DMS53 treated with DMSO at 0.1 percent for 48 hours (cell line): ENCODE measurements around the gene ETNK1.
A peak's percentile ranks its signal among the peaks of the same experiment; 100 is the strongest.
"Not testable (repeated sequence)": the region's sequence is repeated elsewhere in the genome, so short reads cannot be mapped to it uniquely, and the experiment has no call there.

Source experiments
- DNase-seq: peaks from one replicate; lab custom pipeline; 2025; ENCODE audit not compliant: unreplicated experiment; lab: John Stamatoyannopoulos, UW

Gene ETNK1

DNA sequence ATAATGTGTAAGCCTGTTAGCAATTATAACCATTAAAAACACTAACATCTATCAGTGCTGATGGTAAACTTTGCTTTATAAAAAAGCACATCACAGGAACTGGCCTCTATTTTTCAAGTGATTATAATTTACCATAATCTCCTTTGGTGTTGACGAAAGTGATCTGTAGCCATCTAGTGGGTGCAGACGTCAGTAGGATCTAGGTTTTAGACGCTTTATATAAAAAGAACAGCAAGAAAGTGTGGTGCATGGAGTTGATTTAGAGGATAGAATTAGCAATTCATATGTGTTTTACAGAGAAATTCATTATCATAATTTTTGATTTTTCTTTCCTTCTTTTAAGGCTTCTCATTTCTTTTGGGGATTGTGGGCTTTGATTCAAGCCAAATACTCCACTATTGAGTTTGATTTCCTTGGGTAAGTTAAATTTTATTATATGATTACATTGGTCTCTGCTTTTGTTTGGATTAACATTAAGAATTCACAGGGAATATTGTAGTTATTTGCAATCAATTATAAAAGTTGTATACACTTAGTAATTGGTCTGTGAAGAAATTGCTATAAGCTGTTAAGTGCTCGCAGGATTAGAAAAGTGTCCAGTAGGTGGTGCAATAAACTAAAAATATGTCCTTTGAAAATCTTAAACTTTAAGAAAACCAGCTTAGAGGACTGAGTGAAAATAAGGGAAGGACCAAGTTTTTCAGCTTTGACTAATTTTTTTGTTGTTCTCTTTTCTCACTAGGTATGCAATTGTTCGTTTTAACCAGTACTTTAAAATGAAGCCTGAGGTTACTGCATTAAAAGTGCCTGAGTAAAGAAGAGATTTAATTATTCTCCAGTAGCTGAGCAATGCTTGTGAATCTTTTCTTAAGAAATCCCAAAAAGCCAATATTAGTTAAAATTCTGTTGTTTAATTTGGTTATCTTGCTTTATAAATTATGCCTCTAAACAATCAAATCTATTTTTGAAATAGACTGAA lies 59.5 kb downstream of the ETNK1 start:
- DNase-seq, result peak; percentile 65

GRCh38 chr12:22686193-22686592 lies 61.2 kb downstream of the ETNK1 start:
- no peak for DNase-seq

DNA sequence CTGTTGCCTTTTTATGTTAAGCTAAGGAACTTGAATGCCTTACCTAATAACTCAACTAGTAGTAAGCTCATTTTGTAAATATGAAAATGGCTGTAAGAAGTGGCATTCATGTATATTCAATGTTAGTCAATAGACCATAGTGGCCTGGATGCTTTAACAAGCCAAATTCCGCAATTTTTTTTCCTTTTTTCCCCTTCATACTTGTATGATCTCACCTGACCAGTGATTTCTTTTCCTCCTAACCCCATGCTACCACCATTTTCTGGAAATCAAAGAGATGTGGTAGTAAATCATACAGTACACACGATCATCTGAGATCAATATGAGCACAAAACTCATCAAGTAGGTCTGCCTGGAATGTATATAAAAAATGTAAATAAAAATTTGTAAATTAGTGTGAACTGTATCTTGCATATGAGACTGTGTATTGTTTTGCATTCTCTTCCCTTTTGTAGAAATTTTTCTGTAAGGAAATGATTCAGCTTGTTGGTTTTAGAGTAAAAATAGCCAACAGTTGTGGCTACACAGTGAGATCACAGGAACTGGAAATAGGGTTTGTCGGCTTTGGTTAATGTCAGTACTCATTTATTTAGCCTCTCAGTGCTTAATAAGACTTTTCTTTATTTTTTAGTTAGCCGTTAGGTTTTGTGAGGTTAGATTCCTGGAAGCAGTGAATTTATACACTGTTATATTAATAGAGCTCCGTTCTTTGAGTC lies 62.5 kb downstream of the ETNK1 start:
- DNase-seq, result no peak

DNA sequence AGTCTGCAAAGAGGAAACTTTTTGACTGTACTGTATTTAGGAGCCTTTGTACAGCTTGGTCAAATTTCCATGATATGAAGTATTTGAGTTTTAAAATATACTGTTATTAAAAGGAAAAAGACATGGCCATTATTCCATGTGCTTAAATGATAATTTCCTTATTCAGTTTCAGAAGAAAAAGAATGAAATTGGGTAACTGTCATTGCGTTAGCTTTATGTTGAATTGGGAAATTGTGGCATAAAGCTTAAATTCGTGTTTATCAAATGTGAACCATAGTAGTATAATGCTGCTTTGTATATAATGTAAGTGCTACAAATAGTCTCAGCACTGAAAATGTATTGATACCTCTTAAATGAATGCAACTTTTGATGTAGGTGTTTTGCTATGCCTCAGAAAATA lies 64.9 kb downstream of the ETNK1 start:
- no peak for DNase-seq

GRCh38 chr12:22691319-22691718 lies 66.3 kb downstream of the ETNK1 start:
- no peak for DNase-seq

DNA sequence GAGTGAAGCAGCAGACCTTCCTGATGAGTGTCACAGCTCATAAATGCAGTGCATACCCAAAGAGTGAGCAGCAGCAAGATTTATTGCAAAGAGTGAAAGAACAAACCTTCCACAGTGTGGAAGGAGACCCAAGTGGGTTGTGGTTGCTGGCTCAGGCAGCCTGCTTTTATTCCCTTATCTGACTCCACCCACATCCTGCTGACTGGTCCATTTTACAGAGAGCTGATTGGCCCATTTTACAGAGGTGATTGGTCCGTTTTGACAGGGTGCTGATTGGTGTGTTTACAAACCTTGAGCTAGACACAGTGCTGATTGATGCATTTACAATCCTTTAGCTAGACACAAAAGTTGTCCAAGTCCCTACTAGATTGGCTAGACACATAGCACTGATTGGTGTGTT lies 67.5 kb downstream of the ETNK1 start:
- DNase-seq, result not testable (repeated sequence)

GRCh38 chr12:22692964-22693555 lies 68.1 kb downstream of the ETNK1 start:
- no peak for DNase-seq

GRCh38 chr12:22698576-22698975 lies 73.6 kb downstream of the ETNK1 start:
- DNase-seq, result no peak

GRCh38 chr12:22699705-22700104 lies 74.7 kb downstream of the ETNK1 start:
- peak; percentile 98 for DNase-seq

- DNase-seq, result peak; percentile 82
These were observed 75.1 kb downstream of the ETNK1 start for GRCh38 chr12:22700106-22700505.

DNA sequence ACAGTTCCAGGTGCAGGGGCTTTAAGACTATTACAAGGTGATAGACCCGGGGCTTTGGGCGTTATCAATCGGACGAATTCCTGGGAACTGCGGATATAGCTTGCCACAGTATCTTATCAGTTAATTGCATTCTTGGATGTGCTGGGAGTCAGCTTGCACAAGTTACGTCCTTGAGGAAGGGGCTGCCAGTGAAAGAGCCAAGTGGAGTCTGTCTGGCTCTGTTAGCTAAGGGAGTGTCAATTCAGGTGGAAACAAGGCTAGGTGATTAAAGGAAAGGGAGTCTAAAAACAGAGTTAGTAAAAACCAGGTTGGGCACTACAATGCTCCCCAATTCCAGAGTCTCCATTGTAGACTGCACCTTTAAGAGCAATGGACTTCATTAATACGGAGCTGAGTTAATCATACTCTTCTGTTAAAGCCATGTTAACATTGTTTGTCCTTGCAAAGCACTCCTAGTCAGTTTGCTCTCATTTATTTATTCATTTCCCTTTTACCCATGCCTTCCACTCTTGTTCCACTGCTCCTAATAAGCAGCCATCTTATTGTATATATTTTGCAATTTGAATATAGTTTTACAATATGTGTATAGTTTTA lies 76.3 kb downstream of the ETNK1 start:
- DNase-seq, result not testable (repeated sequence)

- no peak for DNase-seq
These were observed 77.7 kb downstream of the ETNK1 start for GRCh38 chr12:22702690-22703089.

- peak; percentile 11 for DNase-seq
These were observed 84.3 kb downstream of the ETNK1 start for GRCh38 chr12:22709292-22709691.

GRCh38 chr12:22712083-22712482 lies 87.1 kb downstream of the ETNK1 start:
- no peak for DNase-seq

DNA sequence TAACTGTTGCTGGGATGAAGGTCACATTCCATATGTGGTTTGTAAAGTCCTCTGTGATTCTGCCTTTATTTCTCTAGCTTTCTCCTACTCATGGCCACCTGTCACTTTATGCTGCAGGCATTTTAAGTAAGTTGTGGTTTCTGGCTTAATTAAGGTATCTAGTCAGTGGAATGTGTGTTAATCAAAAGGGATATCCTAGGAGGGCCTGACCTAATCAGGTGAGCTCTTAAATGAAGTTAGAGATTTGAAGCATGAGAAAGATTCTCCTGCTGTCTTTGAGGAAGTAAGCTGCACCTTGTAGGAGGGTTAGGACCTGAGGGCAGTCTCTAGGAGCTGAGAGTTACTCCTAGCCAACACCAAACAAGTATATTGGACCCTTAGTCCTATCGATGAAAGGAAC lies 90.3 kb downstream of the ETNK1 start:
- no peak for DNase-seq

DNA sequence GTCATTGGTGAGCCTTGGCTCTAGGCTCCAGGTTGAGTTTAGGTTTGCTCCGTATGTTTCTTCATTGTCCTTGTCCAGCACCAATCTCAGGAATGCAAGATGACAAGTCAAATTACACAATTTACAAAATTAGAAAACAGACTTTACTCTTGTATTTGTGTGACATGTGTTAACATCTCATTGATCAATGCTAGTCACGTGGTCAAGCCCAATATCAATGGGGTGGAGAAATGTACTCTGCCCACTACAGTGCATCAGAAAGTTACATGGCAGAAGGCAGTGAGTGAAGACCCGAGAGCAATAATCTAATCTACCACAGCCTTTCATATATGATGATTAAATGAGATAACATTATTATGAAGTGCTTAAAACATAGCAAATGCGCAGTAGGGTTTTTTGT lies 94.8 kb downstream of the ETNK1 start:
- DNase-seq, result no peak

GRCh38 chr12:22722081-22722480 lies 97.1 kb downstream of the ETNK1 start:
- DNase-seq, result no peak

GRCh38 chr12:22722779-22723178 lies 97.8 kb downstream of the ETNK1 start:
- no peak for DNase-seq

DNA sequence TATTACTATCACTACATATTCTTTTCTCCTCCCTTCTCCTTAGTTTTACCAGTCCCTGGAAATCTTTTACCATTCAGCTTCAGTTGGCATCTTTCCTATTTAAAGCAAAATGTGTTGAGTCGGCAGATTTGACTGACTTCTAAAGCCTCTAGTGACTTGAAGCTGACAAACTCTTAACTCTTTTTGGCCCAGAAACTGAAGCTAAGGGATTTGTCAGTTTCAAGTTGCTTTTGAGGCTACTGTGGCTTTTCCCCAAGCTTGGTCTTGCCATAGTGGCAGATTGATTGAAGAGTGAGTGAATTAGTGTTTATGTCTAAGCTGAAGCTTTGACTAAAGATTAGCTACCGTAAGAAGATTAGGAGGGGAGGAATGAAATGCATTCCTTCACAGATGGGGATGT lies 104.0 kb downstream of the ETNK1 start:
- no peak for DNase-seq

- no peak for DNase-seq
These were observed 104.5 kb downstream of the ETNK1 start for GRCh38 chr12:22729431-22729956.

DNA sequence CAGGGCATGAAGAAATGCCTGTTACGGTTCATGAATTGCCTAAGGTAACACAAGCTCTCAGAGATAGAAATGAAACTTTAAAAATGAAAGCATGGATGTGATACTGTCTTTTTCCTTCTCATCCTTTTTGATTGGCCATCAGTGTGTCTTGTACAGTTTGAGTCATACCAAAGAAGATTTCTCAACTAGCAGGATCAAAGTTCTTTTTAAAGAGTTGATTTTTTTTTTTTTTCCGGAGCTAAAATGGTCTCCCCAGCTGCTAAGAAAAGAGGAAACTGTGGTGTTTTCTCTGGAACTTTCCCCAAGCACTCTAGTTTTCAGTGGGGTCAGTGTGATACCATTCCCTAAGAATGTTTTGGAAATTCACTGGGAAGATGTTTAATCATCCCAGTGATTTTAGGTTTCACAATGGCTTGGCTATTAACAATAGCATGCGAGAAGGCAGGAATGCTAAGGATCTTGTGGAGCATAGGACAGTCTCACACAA lies 105.0 kb downstream of the ETNK1 start:
- DNase-seq, result no peak
